Neural progenitor cell (in vitro differentiated cells): ENCODE results near the gene ZNF350.

Experiments used
- CTCF ChIP-seq: fragments of 200-600 bp; sonication (generic); IDR thresholded peaks from 2 replicates; pipeline ENCODE4 v1.5.1; 2017; ENCODE audit warnings: antibody characterized with exemption, mild to moderate bottlenecking
- EZH2 ChIP-seq: fragments of 200-600 bp; sonication (generic); IDR thresholded peaks from 2 replicates; pipeline ENCODE4 v1.6.1; 2017; ENCODE audit warnings: antibody characterized with exemption, mild to moderate bottlenecking, moderate library complexity

GRCh38 chr19:51931921-51932320 is 54.7 kb downstream of the ZNF350 start:
- TF ChIP-seq CTCF (no peak), EZH2 (no peak)
